ENCODE data around the gene CHD1. TPM values are rescaled to one million over a fixed set of nuclear protein-coding genes. Genes with fewer than 3 reads are reported as not detected.
"Not testable (repeated sequence)": the region's sequence is repeated elsewhere in the genome, so short reads cannot be mapped to it uniquely, and the experiment has no call there.

The CHD1 gene
- total RNA-seq, 2 experiments from 2014 or later = 42.7 to 54.5 TPM

- Mint-ChIP-seq H3K9me3 (no peaks in the 10 kb centered on the region), H3K4me3 (no peak overlapping the region), H3K4me1 (no peaks in the 10 kb centered on the region), H3K27ac (no peak overlapping the region), H3K27me3 (no peaks in the 10 kb centered on the region), H3K36me3 (ENCODE audit: low read depth) (no peaks in the 10 kb centered on the region)
- DNase-seq = no peak
- CTCF ChIA-PET = interaction anchor here (1.0 kb wide), 1 partner anchor 99 kb away, joined by 3 read pairs; no protein-coding TSS in a partner anchor
- POLR2A ChIA-PET = no interaction called here
Measured at GRCh38 chr5:98957307-98957706, 28.5 kb upstream of the CHD1 start.

GRCh38 chr5:98955888-98956287 lies 27.1 kb upstream of the CHD1 start:
- POLR2A ChIA-PET; H3K27ac Mint-ChIP-seq; H3K36me3 Mint-ChIP-seq (ENCODE audit: low read depth); H3K27me3 Mint-ChIP-seq; H3K4me1 Mint-ChIP-seq; H3K9me3 Mint-ChIP-seq; H3K4me3 Mint-ChIP-seq; CTCF ChIA-PET; DNase-seq: not testable (repeated sequence)

- H3K4me1 Mint-ChIP-seq; H3K4me3 Mint-ChIP-seq; H3K36me3 Mint-ChIP-seq (ENCODE audit: low read depth); POLR2A ChIA-PET; H3K27ac Mint-ChIP-seq; CTCF ChIA-PET; DNase-seq; H3K9me3 Mint-ChIP-seq; H3K27me3 Mint-ChIP-seq: not testable (repeated sequence)
Measured at GRCh38 chr5:98955471-98955870, 26.7 kb upstream of the CHD1 start.

GRCh38 chr5:98954392-98955028 lies 25.7 kb upstream of the CHD1 start:
- Mint-ChIP-seq H3K27me3 (no peaks in the 10 kb centered on the region), H3K4me1 (no peaks in the 10 kb centered on the region), H3K36me3 (ENCODE audit: low read depth) (no peaks in the 10 kb centered on the region), H3K9me3 (no peaks in the 10 kb centered on the region), H3K4me3 (no peak overlapping the region), H3K27ac (no peak overlapping the region)
- POLR2A ChIA-PET = no interaction called here
- CTCF ChIA-PET = no interaction called here
- no peak for DNase-seq

GRCh38 chr5:98942847-98943246 lies 14.0 kb upstream of the CHD1 start:
- no peak for DNase-seq
- no peaks in the 10 kb centered on the region for H3K36me3 Mint-ChIP-seq (ENCODE audit: low read depth)
- no peaks in the 10 kb centered on the region for H3K27me3 Mint-ChIP-seq
- H3K4me3 Mint-ChIP-seq = no peak overlapping the region
- no peak overlapping the region for H3K27ac Mint-ChIP-seq
- ChIA-PET POLR2A (no interaction called here), CTCF (no interaction called here)
- H3K4me1 Mint-ChIP-seq = no peaks in the 10 kb centered on the region
- H3K9me3 Mint-ChIP-seq = no peaks in the 10 kb centered on the region

- Mint-ChIP-seq H3K4me3 (no peak overlapping the region), H3K36me3 (ENCODE audit: low read depth) (no peaks in the 10 kb centered on the region), H3K27me3 (no peaks in the 10 kb centered on the region), H3K9me3 (no peaks in the 10 kb centered on the region), H3K27ac (no peak overlapping the region), H3K4me1 (no peaks in the 10 kb centered on the region)
- ChIA-PET CTCF (interaction anchor here (0.6 kb wide), 1 partner anchor 54 kb away, joined by 3 read pairs; no protein-coding TSS in a partner anchor), POLR2A (no interaction called here)
- DNase-seq = no peak
Measured at GRCh38 chr5:98941131-98941883, 12.5 kb upstream of the CHD1 start.

- Mint-ChIP-seq H3K4me1 (no peaks in the 10 kb centered on the region), H3K9me3 (no peaks in the 10 kb centered on the region), H3K27ac (no peak overlapping the region), H3K27me3 (no peaks in the 10 kb centered on the region), H3K4me3 (no peak overlapping the region), H3K36me3 (ENCODE audit: low read depth) (no peaks in the 10 kb centered on the region)
- DNase-seq = no peak
- ChIA-PET POLR2A (no interaction called here), CTCF (interaction anchor here (0.5 kb wide), 1 partner anchor 18 kb away, joined by 3 read pairs; no protein-coding TSS in a partner anchor)
Measured at GRCh38 chr5:98940581-98940980, 11.8 kb upstream of the CHD1 start.

GRCh38 chr5:98938464-98938863 lies 9.7 kb upstream of the CHD1 start:
- no peak overlapping the region for H3K4me3 Mint-ChIP-seq
- peaks cover 5% of the 10 kb centered on the region for H3K36me3 Mint-ChIP-seq (ENCODE audit: low read depth)
- no peak for DNase-seq
- no peak overlapping the region for H3K27ac Mint-ChIP-seq
- H3K4me1 Mint-ChIP-seq = peaks cover 13% of the 10 kb centered on the region
- no peaks in the 10 kb centered on the region for H3K27me3 Mint-ChIP-seq
- POLR2A ChIA-PET = no interaction called here
- CTCF ChIA-PET = no interaction called here
- H3K9me3 Mint-ChIP-seq = no peaks in the 10 kb centered on the region

GRCh38 chr5:98936948-98937715 lies 8.3 kb upstream of the CHD1 start:
- peaks cover 9% of the 10 kb centered on the region for H3K36me3 Mint-ChIP-seq (ENCODE audit: low read depth)
- H3K9me3 Mint-ChIP-seq = no peaks in the 10 kb centered on the region
- H3K4me3 Mint-ChIP-seq = no peak overlapping the region
- CTCF ChIA-PET = no interaction called here
- POLR2A ChIA-PET = no interaction called here
- H3K27ac Mint-ChIP-seq = no peak overlapping the region
- H3K27me3 Mint-ChIP-seq = no peaks in the 10 kb centered on the region
- DNase-seq = no peak
- peaks cover 25% of the 10 kb centered on the region for H3K4me1 Mint-ChIP-seq

GRCh38 chr5:98935206-98935605 lies 6.4 kb upstream of the CHD1 start:
- POLR2A ChIA-PET = no interaction called here
- peaks cover 41% of the 10 kb centered on the region for H3K4me1 Mint-ChIP-seq

GRCh38 chr5:98934546-98934945 lies 5.7 kb upstream of the CHD1 start:
- Mint-ChIP-seq H3K9me3 (no peaks in the 10 kb centered on the region), H3K27me3 (no peaks in the 10 kb centered on the region), H3K27ac (peak overlapping the region; percentile 25), H3K4me1 (peaks cover 47% of the 10 kb centered on the region), H3K4me3 (no peak overlapping the region), H3K36me3 (ENCODE audit: low read depth) (peaks cover 30% of the 10 kb centered on the region)
- DNase-seq = no peak
- POLR2A ChIA-PET = interaction anchor here (0.6 kb wide), 2 partner anchors 16 to 20 kb away, joined by 3 to 4 read pairs; no protein-coding TSS in a partner anchor
- CTCF ChIA-PET = interaction anchor here (0.6 kb wide), 1 partner anchor 1617 kb away, joined by 6 read pairs; no protein-coding TSS in a partner anchor

More at GRCh38 chr5:98935206-98935605, 6.4 kb upstream of the CHD1 start:
- no peak for DNase-seq
- Mint-ChIP-seq H3K27ac (no peak overlapping the region), H3K27me3 (no peaks in the 10 kb centered on the region), H3K4me3 (no peak overlapping the region), H3K36me3 (ENCODE audit: low read depth) (peaks cover 24% of the 10 kb centered on the region), H3K9me3 (no peaks in the 10 kb centered on the region)
- CTCF ChIA-PET = no interaction called here

- Mint-ChIP-seq H3K27ac (peak overlapping the region; percentile 83), H3K36me3 (ENCODE audit: low read depth) (peaks cover 31% of the 10 kb centered on the region), H3K27me3 (no peaks in the 10 kb centered on the region), H3K4me1 (peaks cover 47% of the 10 kb centered on the region), H3K4me3 (peak overlapping the region; percentile 5), H3K9me3 (no peaks in the 10 kb centered on the region)
- POLR2A ChIA-PET = no interaction called here
- peak; percentile 51 for DNase-seq
- CTCF ChIA-PET = interaction anchor here (0.8 to 0.9 kb wide), 2 partner anchors 9 to 53 kb away, joined by 3 to 6 read pairs; no protein-coding TSS in a partner anchor
Measured at GRCh38 chr5:98933445-98934072, 4.8 kb upstream of the CHD1 start.

All from activated CD4-positive, alpha-beta T cell treated with anti-CD3 and anti-CD28 coated beads, Interleukin-2, amount 10 ng/mL, durations not matched to agents 7 days and 5 days (primary cell).